Suppressor macrophage treated with lipopolysaccharide for 4 hours (primary cell): ENCODE results near the gene NPY2R.

Source experiments
- DNase-seq: peaks from one replicate; pipeline ENCODE4 v3.0.0-alpha.2; 2020

The NPY2R gene

GRCh38 chr4:155249016-155249566, 40.7 kb downstream of the NPY2R start:
- DNase-seq = no peak

GRCh38 chr4:155252327-155252726, 43.9 kb downstream of the NPY2R start:
- no peak for DNase-seq

GRCh38 chr4:155263480-155263879, 55.0 kb downstream of the NPY2R start:
- DNase-seq = no peak

GRCh38 chr4:155265113-155265512, 56.7 kb downstream of the NPY2R start:
- DNase-seq = no peak
